Measurements from ENCODE around the gene ANO10. TPM values are rescaled to one million over a fixed set of nuclear protein-coding genes. Genes with fewer than 3 reads are reported as not detected.

Gene ANO10
- total RNA-seq, 4 donors from 2014 or later, result 20.2 to 29.2 (median 26.1) TPM

- TF ChIP-seq CTCF (IDR thresholded peaks at IDR 0.05), result no peak
- ATAC-seq (ENCODE audit: low FRiP score) (no peak), DNase-seq (ENCODE audit: low spot score) (no peak)
Observed at GRCh38 chr3:43388175-43388574, 233.6 kb downstream of the ANO10 start.

GRCh38 chr3:43379343-43379742, 242.5 kb downstream of the ANO10 start:
- TF ChIP-seq CTCF (IDR thresholded peaks at IDR 0.05), result no peak
- ATAC-seq (ENCODE audit: low FRiP score), result no peak
- DNase-seq (ENCODE audit: low spot score), result no peak

- peak; percentile 57 for ATAC-seq (ENCODE audit: low FRiP score)
- peak in 1 of 3 donors; percentile 31 for TF ChIP-seq CTCF (IDR thresholded peaks at IDR 0.05)
- DNase-seq (ENCODE audit: low spot score), result no peak
Observed at GRCh38 chr3:43378066-43378935, 243.5 kb downstream of the ANO10 start.

- no peak for TF ChIP-seq CTCF (IDR thresholded peaks at IDR 0.05)
- ATAC-seq (ENCODE audit: low FRiP score) (no peak), DNase-seq (ENCODE audit: low spot score) (no peak)
Observed at GRCh38 chr3:43373560-43373928, 248.3 kb downstream of the ANO10 start.

- DNase-seq (ENCODE audit: low spot score), result no peak
- TF ChIP-seq CTCF (IDR thresholded peaks at IDR 0.05), result no peak
- ATAC-seq (ENCODE audit: low FRiP score), result no peak
Observed at GRCh38 chr3:43372809-43373559, 248.8 kb downstream of the ANO10 start.

GRCh38 chr3:43372007-43372740, 249.6 kb downstream of the ANO10 start:
- no peak for DNase-seq (ENCODE audit: low spot score)
- no peak for ATAC-seq (ENCODE audit: low FRiP score)
- no peak for TF ChIP-seq CTCF (IDR thresholded peaks at IDR 0.05)

Measured in omental fat pad (tissue), 4 donors.